Hindlimb muscle (tissue), 1 donor: Measurements from ENCODE around the gene PXMP2. TPM values are rescaled to one million over a fixed set of nuclear protein-coding genes. Genes with fewer than 3 reads are reported as not detected.
"Not testable (repeated sequence)": the region's sequence is repeated elsewhere in the genome, so short reads cannot be mapped to it uniquely, and the experiment has no call there.

Experiments used
- DNase-seq: peaks from one replicate; pipeline ENCODE4 v3.0.0-alpha.2; 2013
- polyA plus RNA-seq: library from polyadenylated mRNA; unstranded; fragments of 120-200 nt; gene quantifications from one replicate; pipeline ENCODE4 v1.2.1, GENCODE V29; 2013; ENCODE audit not compliant: insufficient read length

Gene PXMP2
- polyA plus RNA-seq, 1 donor = 18.2 TPM

DNA sequence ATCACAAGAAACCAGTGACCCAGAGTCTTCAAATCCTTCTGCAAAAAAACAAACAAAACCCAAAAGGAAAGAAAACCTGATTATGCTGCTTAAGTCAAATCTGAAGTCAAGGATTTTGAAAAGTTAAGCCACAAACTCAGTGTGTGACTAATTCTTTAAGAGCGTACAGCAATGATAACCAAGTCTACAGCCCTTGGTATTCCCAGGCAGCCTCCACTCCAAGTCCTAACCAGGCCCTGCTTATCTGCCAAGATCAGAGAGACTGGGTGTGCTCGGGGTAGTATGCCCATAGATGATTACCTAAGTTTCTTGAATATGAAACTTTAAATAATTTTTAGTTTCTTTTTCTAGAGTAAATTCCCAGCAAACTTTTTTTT is 36.4 kb downstream of the PXMP2 start:
- DNase-seq = no peak

DNA sequence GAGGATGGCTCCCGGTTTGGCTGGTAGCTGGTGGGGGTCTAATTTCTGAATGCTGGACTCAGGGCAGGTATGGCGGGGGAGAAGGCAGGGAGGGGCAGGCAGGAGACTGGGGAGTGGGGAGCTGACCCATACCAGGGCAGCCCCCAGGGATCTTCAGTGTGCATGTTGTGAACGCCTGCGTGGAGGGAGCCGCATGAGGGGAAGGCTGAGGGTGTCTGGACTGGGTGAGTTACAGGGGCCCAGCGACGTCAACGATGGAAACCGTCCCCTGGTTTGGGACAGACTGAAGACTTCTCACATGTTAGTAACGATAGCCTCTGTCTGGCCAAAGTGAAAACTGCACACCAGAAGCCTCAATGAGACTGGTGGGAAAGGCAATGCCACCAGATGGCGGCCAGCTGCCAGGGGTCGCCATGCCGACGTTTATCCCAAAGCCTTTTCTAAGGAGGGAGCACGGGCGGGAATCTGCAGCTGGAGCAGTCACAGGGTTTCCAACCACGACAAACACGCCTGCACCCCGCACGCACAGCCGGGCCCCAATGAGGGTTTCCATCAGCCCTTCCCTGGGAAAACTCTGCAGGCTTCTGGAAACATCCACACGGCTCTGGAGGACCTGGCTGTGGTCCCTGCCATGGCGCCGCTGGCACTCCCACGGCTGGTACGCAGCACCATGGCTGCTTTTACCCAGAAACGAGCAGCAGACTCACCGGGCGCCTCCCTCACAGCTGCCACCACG is 37.3 kb downstream of the PXMP2 start:
- no peak for DNase-seq

DNA sequence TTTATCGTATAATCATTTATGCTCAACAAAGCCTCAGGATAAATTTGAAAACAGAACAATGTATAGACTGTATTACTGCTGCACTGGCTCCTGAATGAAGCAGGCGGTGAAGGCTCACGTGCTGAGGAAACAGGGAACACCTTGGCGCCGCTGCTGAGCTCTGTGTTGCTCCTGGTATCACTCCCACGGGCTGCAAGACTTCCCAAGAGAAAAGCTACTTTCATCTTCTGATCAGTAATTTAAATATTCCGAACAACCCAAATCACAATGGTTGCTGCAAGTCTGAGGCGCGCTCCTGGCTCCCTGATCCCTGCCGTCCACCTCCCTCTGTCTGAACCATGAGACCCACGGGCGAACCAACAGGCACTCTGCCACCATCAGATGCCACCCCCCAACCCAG is 39.0 kb downstream of the PXMP2 start:
- DNase-seq = no peak

DNA sequence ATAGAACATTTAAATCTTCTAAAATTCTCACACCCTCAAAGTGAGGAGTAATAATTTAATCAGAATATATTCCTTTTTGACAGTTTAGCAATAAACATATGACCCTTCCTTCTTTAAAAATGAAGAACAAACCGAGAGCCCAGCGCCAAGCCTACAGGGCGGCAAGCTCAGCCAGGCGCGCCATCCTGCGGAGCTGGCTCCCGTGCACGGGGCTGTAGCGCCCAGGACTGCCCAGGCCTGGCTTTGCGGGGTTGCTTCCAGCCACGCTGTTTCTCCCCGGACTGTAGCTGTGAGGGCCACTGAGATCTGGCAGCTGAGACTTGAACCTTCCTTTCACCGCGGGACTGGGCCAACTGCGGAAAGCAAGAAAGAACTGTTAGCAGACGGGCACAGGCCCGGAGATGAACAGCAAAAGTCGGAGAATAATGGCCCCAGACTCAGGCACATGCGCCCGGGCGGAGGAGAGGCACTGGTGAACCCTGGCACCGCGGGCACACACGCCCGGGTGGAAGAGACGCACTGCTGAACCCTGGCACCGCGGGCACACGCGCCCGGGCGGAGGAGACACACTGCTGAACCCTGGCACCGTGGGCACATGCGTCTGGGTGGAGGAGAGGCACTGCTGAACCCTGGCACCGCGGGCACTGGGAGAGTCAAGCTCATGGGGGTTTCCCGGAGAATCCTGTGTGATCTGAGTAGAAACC is 39.9 kb downstream of the PXMP2 start:
- no peak for DNase-seq

DNA sequence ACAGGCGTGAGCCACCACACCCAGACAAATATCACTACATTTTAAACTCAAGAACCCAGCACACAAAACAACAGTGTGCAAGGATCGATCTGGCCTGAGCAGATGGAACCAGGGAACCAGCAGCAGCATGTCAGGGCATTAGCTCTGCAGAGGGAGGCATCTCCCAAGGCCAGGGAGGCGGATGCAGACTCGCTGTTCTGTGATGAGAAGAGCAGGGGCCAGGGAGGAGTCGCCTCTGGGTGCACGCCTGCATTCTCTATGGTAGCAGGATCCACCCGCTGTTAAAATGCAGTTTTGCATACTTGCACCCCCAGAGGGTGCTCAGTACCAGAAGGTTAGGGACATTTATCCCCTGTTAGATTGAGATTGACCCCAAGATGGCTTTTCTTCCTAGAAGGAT is 41.1 kb downstream of the PXMP2 start:
- no peak for DNase-seq

DNA sequence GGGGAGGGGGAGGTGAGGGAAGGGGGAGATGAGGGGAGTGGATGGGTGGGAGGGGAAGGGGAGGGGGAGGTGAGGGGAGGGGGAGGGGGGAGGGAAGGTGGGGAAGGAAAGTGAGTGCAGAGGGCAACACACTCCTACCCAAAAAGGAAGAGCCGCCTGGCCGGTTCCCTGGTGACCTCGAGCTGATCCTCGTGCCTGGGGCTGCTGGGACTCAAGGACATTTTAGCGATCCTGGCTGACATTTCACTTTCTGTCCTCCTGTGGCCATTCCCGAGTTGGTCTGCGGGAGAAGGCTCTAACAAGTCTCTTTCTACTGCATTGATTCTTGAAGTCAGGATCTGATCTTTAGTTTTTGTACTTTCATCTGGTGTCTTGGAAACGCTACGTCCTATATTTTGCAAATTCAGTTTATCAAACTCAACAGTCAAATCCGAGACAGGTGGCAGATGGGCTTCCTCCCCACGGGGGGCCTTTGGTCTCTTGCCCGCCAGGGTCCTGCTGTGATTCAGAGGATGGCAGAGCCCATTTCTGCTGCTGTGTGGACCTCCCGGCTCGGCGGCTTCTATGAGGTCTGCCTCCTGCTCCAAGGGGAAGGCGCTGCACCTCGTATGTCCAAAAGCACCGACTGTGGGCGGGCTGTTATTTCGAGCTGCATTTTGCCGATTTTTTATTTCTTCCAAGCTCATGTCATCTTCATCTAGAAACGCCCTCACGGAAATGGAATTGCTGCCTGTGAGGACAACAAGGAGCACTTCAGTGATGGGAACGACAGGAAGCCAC is 42.3 kb downstream of the PXMP2 start:
- no peak for DNase-seq

DNA sequence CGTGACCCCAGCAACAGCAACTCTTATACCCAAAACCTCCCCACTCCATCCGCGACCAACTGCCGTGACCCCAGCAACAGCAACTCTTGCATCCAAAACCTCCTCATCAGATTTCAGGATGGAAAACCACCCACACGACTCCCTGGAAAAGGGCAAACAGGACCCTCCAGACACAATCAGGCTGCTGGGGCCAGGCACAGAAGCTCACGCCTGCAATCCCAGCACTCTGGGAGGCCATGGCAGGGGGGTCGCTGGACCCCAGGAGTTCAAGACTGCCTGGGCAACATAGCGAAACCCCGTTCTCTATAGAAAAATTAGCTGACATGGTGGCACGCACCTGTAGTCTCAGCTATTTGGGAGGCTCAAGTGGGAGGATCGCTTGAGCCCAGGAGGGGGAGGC is 43.0 kb downstream of the PXMP2 start:
- DNase-seq = no peak

DNA sequence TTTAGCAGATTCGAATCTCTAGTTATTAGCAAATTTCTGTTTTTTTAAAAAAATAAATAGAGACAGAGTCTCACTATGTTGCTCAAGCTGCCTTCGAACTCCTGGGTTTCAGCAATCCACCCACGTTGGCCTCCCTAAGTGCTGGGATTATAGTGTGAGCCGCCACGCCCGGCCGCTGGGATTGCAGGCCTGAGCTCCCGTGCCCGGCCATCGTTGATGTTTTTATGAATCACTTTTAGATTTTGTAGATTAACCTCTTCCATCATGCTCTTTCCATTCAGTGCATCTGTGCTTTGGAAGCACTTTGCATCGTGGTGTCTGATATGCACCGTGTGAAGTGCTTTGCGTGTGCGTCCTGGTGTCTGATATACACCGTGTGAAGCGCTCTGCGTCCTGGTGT is 44.2 kb downstream of the PXMP2 start:
- DNase-seq = no peak

DNA sequence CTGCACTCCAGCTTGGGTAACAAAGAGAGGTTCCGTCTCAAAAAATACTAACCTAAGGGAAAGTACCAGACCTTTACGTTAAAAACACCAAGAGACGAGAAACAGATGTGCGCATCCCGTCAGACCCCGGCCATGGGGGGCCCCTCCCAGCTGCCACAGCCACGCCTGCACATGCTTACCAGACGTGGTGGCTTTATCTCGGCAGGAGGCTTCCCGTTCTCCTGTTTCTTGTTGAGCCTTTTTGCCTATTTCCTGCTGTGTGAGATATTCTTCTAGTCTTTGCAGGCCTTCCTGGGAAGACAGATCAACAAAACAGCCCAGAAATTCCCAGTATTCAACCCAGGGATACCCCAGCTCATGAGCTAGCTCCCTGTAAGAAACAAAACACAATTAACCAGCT is 46.8 kb downstream of the PXMP2 start:
- DNase-seq = no peak

DNA sequence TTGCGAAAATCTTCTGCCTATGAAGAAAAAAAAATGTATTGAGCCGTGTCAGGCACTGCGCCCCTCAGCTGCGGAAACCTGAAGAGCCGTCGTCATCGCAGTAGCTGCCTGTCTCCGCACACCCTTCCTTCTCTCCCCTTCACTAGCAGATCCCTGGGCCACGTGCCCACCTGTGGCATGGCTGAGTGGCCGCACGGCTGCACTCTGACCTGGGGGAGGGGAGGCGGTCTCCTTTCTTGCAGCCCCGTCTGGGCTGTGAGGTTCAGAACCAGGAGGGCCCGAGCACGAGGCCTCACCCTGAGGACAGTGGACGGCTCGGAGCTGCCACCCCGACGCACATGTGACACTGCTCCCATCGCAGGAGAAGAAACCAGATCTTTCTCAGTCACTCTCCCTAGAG is 48.1 kb downstream of the PXMP2 start:
- no peak for DNase-seq

DNA sequence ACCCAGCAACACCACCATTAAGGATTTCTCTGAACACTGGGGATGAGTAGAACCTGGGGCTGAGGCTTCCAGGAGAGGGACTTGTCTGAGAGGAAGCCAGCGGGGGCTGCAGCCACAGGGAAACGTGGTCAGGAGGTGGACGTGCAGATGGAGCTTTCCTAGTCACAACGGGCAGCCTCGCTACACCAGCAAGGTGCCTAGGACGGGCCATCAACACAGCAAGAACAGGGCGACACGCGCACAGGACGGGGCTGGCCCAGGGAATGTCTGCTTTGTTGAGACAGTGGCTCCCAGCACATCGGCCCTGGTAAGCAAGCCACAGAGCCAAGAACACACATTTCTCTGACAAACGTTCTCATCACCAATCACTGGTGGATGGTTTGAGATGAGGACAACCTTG is 49.0 kb downstream of the PXMP2 start:
- DNase-seq = no peak

DNA sequence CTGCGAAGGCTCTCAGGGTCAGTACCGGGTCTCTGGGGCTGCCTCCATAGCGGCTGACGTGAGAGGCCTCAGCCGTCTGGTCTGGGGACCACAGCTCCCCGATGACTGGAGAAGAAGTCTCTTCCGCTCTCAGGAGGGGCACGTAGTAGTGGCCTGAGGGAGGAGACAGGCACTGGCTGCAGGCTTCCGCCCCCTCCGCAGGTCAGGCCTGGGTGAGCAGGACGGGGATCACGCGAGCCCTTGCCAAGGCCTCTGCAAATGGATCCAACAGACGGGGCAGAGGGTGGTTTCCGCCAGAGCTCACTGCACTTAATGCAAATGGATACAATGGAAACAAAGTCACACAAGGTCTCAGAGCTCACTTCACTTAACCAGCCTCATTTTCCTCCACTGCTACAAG is 49.5 kb downstream of the PXMP2 start:
- DNase-seq = no peak

DNA sequence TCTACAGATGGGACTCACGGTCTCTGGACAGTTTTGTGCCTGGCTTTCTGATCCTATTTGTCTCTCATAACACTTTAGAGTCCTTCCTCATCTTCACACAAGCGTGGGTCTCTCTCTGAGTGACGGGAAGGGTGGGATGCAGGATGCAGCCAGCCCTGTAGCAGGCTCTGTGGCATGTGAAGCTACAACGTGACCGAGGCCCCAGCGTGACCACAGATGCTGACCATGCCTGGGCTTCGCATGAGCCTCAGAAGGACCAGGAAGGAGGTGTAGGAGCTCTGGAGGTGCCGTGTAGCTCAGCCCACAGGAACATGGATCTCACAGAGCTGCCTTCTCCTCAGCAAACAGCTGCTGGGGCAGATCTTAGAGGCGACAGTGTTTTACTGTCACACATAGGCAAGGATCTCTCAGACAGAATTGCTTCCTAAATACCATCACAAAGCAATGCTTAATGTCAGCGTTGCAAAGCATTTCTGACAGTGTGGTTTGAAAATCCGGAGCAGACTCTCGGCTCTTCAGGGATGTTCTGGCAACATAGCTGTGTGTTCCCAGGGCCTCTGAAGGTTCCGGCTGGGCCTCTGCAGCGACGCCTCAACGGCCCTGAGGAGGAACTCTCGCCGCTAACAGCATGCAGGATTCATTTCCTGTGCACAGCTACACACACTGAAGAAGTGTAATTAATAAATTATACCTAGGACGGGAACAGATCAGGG is 52.4 kb downstream of the PXMP2 start:
- DNase-seq = no peak

DNA sequence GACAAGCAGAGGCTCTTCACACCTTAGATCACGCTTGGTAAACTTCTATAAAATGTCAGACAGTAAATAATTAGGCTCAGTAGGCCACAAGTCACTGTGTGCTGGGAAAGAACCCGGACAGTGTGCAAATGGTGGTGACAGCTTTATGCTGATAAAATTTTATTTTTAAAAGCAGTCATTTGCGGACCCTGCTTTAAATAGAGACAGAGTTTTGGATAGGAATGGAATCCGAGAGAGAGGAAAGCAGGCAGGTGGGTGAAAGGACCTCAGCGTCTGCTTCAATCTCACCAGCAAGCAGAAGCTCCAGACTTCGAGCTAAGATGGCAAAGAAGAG is 52.9 kb downstream of the PXMP2 start:
- DNase-seq = no peak

DNA sequence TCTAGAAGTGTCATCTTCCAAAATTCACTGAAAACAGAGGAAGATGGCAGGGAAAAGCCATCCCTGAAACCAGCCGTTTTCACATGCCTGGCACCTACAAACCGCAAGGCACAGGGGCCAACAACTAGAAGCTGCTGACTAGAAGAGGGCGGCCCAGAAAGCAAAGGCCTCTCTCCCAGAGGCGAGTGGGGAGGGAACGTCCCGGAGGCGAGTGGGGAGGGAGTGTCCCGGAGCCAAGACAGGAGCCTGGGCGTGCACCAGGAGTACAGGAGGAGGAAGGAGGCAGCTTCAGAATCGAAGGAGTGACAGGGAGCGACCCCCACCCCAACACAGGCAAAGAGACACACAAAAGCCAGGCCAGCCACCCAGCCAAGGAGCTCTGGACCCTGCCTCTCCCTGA is 53.3 kb downstream of the PXMP2 start:
- DNase-seq = no peak

DNA sequence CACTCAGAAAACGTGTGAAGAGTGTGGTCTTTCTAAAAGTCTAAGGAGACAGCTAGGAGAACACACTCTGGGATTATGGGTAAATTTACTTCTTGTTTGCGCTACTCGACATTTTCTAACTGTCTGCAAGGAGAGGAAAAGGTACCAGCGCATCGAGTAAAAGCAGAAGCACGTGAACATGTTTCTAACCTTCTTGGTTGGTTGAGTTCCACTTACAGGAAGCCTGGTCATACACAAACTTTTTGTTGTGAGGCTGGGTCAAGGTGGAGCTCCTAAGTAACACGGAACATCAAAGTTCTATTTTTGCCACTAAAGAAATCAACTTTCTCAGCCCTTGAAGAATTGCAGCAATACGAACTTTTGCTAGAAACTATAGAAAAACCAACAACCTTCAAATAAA is 54.2 kb downstream of the PXMP2 start:
- DNase-seq = no peak

DNA sequence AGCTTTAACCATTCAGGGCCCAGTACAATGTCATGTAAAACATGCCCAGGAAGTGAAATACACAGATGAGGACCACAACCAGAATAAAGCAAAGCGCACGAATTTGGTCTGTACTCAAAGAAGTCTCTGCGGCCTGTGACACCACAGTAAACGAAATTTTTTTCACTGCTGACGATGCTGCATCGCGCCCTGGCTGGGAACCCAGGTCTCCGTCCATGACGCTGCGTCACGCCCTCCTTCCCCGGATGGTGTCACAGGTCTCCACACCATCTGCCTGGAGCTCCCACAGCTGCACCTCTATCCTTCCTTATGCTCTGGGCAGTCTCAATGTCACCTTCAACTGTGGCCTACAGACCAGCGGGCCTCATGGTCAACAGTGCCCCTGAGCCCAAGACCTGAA is 56.4 kb downstream of the PXMP2 start:
- no peak for DNase-seq

DNA sequence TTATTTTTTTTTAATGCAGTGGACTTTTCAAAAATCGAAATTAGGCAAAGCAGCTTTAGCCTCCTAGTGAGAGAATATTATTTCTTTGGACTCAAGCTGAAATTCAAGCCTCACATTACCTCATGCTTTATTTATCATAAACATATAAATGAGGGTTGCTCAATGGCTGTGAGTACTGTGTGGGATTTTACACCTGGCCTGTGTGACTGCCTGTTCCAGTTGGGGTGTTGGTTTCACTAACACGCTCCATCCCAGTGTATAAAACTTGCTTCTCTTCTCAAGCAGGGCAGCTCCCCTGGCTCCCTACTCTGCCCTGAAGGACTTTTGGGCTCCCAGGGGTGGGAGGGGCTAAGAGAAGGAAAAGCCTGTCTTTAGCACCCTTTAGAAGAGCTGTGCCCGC is 59.2 kb downstream of the PXMP2 start:
- DNase-seq = no peak

DNA sequence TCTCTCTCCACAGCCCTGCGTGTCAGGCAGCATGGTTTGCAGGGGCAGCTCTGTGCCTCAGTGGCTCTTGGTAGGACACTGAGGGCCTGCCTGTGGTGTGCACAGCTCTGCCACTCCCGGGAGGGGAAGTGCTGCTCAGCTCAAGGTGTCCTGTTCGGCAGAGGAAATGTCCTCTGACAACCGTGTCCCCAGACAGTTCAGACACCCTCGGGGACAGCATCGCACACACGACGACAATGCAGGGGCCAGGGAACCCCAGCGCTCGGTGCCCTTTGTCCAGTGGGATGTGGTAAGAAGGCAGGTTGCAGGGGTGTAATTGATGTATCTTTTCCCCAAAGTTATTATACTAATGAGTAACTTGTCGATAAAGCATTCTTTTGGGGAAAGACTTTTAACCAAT is 60.0 kb downstream of the PXMP2 start:
- no peak for DNase-seq

DNA sequence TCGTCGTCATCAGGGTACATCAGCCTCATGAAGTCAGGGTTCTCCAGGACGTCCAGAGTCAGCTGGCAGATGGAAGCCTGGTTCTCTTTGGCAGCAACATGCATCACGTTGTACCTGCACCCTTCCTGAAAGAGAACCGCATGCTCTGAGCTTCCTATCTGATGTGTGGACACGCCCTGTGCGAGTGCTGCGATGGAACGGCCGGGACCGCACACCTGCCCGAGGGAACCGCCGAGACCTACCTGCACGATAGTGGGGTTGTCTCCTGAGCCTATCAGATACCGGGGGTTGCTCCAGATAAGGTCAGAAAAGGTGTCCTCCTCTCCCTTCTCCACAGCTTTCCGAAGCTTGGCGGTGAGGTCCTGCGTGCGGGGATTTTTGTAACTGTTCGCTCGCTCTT is 60.5 kb downstream of the PXMP2 start:
- DNase-seq = no peak

DNA sequence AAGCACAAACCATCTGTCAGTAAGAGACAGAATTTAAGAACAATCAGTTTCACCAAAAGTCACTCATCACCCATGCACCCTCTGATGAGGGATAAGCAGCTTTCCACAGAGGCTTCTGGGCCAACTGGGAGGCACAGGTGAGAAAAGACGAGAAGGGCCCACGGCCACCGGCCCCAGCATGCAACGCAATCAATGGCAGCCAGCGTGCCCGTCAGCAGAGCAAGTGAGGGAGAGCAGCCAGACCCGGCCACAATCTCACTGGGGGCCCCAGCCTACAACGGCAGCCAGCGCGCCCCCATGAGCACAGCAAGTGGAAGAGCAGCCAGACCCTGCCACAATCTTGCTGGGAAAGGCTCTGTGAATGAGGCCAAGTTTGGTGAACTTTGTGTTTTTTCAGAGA is 60.9 kb downstream of the PXMP2 start:
- no peak for DNase-seq

DNA sequence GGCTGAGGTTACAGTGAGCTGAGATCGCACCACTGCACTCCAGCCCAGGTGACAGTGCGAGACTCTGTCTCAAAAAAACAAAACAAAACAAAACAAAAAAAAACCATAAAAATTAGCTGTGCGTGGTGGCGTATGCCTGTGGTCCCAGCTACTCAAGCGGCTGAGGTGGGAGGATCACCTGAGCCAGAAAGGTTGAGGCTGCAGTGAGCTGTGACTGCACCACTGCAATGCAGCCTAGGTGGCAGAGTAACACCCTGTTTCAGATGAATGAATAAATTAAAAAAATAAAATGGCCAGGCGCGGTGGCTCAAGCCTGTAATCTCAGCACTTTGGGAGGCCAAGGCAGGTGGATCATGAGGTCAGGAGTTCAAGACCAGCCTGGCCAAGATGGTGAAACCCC is 66.3 kb downstream of the PXMP2 start:
- DNase-seq = not testable (repeated sequence)
